GM19455 (cell line): Measurements from ENCODE around the gene RERE.

Experiments used
- ATAC-seq: cut with Tn5 transposase; IDR thresholded peaks from one replicate; pipeline ENCODE4 v1.9.1; 2021; ENCODE audit not compliant: unreplicated experiment

RERE gene

GRCh38 chr1:8817412-8818324 lies at the start of gene RERE:
Gene RERE, minus strand, starts transcription at chr1:8817640.
- ATAC-seq, result peak; percentile 94

GRCh38 chr1:8866792-8867415 lies 49.5 kb upstream of the RERE start:
- no peak for ATAC-seq

GRCh38 chr1:8866173-8866791 lies 48.8 kb upstream of the RERE start:
- no peak for ATAC-seq

- ATAC-seq, result no peak
Measured at GRCh38 chr1:8864713-8865344, 47.4 kb upstream of the RERE start.

- no peak for ATAC-seq
Measured at GRCh38 chr1:8863794-8864233, 46.4 kb upstream of the RERE start.

GRCh38 chr1:8863138-8863537 lies 45.7 kb upstream of the RERE start:
- ATAC-seq, result no peak

GRCh38 chr1:8862528-8862927 lies 45.1 kb upstream of the RERE start:
- no peak for ATAC-seq

- no peak for ATAC-seq
Measured at GRCh38 chr1:8860738-8861516, 43.5 kb upstream of the RERE start.

GRCh38 chr1:8858888-8859706 lies 41.7 kb upstream of the RERE start:
- no peak for ATAC-seq

GRCh38 chr1:8858112-8858668 lies 40.8 kb upstream of the RERE start:
- ATAC-seq, result no peak

- ATAC-seq, result no peak
Measured at GRCh38 chr1:8856689-8857412, 39.4 kb upstream of the RERE start.

GRCh38 chr1:8854240-8854639 lies 36.8 kb upstream of the RERE start:
- ATAC-seq, result no peak

- no peak for ATAC-seq
Measured at GRCh38 chr1:8851060-8851459, 33.6 kb upstream of the RERE start.

GRCh38 chr1:8848663-8849386 lies 31.4 kb upstream of the RERE start:
- ATAC-seq, result no peak

- no peak for ATAC-seq
Measured at GRCh38 chr1:8847990-8848389, 30.6 kb upstream of the RERE start.

GRCh38 chr1:8846263-8846662 lies 28.8 kb upstream of the RERE start:
- no peak for ATAC-seq

GRCh38 chr1:8845104-8846097 lies 28.0 kb upstream of the RERE start:
- ATAC-seq, result no peak
